GM21723 (cell line): ENCODE measurements around the gene NSMCE1.

Experiments
- ATAC-seq: cut with Tn5 transposase; IDR thresholded peaks from one replicate; pipeline ENCODE4 v1.9.1; 2021; ENCODE audit warnings: mild to moderate bottlenecking, moderate library complexity; ENCODE audit not compliant: unreplicated experiment

Gene NSMCE1

GRCh38 chr16:27199235-27199586 is 69.4 kb downstream of the NSMCE1 start:
- ATAC-seq, result no peak

GRCh38 chr16:27198451-27199234 is 69.9 kb downstream of the NSMCE1 start:
- ATAC-seq, result no peak

- no peak for ATAC-seq
These were observed 71.6 kb downstream of the NSMCE1 start for GRCh38 chr16:27197004-27197403.

GRCh38 chr16:27195941-27196595 is 72.5 kb downstream of the NSMCE1 start:
- ATAC-seq, result no peak

DNA sequence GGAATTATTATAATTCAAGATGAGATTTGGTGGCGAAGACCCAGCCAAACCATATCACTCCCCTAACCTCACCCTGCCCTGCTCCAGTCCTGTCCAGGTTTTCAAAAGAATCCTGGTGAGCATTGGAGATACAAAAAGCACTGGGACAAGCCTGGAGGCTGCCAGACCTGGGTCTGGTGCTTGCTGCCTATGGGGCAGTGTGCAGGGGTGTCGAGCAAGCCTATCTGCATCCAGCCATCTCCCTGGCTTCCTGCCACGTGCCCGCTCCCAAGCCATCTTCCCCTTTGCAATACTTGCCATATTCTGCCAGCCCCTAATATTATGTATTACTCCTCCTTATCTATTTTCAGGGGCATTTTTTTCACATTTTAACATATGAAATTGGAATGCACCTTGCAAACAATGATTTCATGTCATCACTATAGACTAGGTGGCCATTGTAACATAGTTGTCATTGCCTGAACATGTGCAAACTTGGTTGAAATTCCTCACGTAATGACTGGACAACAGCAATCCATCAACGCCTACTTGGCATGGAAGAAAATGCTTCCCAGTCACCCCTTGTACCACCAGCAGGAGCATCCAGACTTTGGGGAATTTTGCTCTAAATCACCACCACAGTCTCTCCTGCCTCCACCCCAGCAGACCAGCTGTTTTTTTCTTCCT is 73.4 kb downstream of the NSMCE1 start:
- no peak for ATAC-seq

DNA sequence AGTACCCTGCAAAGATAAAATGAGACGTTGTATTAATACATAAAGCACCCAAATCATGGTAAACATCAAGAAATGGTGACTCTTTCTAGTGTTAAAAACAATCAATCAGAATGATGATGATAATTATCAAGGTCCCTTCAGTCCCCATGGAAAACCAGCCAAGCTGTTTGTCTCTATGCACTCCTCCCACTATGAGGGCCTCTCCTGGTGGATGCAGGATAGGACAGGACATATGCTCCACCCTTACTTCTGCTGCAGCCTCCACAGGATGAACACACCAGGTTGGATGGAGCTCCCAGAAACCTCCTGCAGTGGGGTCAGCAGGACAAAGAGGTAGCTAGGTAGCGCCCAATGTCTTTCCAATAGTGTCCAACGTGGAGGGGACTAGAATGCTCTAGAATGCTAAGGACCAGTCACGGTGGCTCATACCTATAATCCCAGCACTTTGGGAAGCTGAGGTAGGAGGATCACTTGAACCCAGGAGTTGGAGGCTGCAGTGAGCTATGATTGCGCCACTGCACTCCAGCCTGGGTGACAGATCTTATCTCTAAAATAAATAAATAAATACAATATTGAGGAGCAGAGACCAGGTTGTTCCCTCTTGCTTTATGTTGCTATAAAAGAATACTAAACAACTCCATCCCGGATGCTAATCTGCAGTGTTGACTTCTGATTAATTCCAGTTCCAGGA is 75.1 kb downstream of the NSMCE1 start:
- no peak for ATAC-seq

DNA sequence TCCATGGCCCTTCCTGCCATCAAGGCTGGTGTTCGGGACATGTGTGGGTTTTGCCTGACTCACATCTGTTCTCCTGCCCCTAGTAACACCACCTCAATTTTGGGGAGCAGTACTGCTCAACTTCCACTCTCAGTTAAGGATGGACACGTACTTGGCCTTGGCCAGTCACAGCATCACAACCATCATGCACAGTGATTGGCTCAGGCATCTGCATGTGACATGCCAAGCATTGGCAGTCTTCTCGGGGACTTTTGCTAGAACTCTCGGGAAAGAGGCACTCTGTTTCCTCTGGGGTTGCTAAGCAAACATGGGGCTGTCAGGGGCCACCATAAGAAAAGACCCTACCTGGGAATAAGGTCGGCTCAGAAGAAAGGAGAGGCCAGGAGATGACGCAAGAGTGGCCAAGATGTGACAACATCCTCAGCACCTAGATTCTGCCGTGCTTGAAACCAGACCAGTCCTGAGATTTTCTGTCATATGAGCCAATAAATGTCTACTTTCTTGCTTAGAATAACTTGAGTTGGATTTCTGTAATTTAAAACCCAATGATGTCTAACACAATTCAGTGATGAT is 77.1 kb downstream of the NSMCE1 start:
- ATAC-seq, result no peak

- ATAC-seq, result no peak
These were observed 78.2 kb downstream of the NSMCE1 start for GRCh38 chr16:27190316-27190871.

DNA sequence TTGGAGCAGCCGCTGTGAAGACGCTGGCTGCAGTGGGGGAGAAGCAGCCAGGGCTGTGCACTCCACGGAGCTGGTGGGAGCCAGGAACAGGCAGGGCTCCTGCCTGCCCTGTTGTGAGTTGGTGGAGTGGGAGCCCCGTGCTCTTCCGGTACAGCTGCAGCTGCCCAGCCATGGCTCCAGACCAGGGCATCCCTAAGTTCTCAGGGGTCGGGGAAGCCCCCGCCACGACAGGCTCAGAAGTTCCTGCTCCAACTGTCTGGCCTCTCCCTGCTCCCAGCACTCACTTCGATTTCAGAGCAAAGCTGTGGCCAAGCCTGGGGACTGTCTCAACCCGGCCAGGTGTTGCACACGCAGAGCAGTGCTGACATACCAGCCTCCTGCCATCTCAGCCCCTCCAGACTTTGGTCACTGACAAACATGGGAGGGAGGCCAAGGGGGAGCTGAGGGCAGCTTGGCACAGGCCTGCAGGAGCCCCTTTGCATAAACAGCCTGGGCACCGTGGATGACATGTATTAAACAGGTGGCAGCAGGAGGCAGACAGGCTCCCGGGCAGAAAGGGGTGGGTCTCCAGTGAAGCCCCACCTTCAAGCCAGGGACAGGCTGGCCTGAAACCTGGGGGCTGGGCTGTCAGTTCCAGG is 79.1 kb downstream of the NSMCE1 start:
- no peak for ATAC-seq

- ATAC-seq, result no peak
These were observed 79.9 kb downstream of the NSMCE1 start for GRCh38 chr16:27188633-27189032.

DNA sequence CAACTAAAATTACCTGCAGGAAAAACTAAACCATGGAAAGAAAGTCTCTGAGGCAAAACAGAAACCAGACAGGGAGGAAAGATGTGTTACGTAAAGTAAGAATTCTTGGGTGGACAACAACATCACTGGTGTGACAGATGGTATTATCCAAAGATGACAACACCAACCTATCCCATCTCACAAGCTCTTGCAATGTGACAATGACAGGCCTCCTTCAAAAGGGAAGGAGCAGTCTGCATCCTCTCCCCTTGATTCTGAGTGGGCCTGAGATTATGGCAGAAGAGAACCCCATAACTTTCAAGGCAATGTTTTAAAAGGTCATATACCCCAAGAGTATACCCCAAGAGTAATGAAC is 82.8 kb downstream of the NSMCE1 start:
- no peak for ATAC-seq

GRCh38 chr16:27182906-27183405 is 85.6 kb downstream of the NSMCE1 start:
- ATAC-seq, result no peak

DNA sequence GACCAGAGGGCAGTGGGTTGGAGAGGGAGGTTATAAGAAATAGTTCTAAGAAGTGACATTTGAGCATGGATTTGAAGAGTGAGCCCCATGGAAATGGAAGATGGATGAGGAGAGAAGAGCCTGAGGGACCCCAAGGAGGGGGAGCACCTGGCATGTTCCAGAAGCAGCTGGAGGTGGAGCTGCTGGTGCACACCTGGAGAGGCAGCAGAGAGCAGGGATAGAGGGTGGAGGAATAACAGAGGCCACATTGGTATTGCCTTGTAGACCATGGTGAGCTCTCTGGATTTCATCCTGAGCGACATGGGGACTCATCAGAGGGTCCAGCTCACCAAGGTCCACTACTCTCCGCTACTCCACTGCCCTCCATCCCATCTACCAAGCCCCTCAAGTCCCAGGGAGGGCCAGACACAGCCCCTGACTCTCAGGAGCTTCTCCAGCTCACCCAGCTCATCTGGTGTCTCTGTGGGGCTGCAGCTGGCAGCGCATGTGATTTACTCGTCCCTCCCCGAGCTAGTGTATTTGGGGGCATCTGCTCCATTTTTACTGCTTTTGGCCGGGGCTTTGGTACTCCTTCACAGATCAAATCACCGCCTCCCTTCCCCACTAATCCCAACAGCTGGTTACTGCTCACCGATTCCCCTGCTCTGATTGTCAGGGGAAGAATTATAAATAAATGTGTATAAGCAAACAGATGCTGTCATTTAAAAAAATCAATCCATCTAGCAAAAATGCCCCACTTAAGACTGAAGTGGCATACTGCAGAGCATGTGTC is 87.4 kb downstream of the NSMCE1 start:
- no peak for ATAC-seq

- peak; percentile 92 for ATAC-seq
These were observed 89.0 kb downstream of the NSMCE1 start for GRCh38 chr16:27179500-27180072.

DNA sequence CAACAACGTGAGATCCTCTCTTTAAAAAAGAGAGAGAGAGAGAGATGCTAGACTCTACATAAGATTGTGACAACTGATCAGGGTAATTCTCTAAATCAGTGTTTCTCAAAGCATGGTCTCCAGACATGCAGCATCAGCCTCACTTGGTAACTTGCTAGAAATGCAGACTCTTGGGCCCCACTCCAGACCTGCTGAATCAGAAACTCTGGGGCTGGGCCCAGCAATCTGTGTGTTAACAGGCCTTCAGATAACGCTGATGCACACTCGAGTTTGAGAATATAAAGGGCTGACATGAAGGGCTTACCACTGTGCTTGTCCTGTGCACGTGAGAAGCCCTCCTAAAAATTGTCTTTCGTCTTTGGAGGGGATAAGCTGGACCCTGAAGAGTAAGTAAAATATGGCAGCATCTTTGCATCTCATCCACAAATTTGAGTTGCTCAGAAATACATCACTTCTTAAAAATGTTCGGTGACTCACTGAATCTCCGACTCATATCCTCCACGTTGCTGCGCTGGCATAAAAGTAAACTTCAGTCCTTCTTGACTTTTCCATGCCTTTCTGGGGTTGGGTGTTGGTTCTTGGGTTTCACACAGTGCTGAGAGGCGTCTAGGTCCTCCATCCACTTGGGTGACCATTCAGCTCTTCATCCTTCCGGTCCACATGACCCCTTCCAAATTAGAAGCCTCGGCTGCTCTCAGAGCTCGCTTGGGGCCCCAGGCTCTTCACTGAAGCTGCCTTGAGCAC is 91.4 kb downstream of the NSMCE1 start:
- no peak for ATAC-seq

- no peak for ATAC-seq
These were observed 92.7 kb downstream of the NSMCE1 start for GRCh38 chr16:27175888-27176287.
